Esophagus squamous epithelium (tissue), 4 donors: ENCODE data around the gene PKP1.

ENCODE experiments used
- CTCF ChIP-seq, 6 experiments: fragments of 450-650 bp in 4 of 6; fragments of 200-600 bp in 2 of 6; sonication (generic) in 2 of 6; IDR thresholded peaks; one replicate each; pipeline ENCODE4 v1.5.1; 2016 to 2019; ENCODE audit warnings: antibody characterized with exemption in 6 of 6, mild to moderate bottlenecking in 4 of 6, moderate library complexity in 4 of 6
- POLR2A ChIP-seq, 4 donors: fragments of 450-650 bp; IDR thresholded peaks; one replicate each; pipeline ENCODE4 v1.6.1; 2017; ENCODE audit warnings: antibody characterized with exemption in 4 of 4, mild to moderate bottlenecking in 4 of 4, moderate library complexity in 3 of 4

GRCh38 chr1:201318504-201319340, 35.4 kb downstream of the PKP1 start:
- TF ChIP-seq CTCF (IDR thresholded peaks at IDR 0.05) (no peak), POLR2A (IDR thresholded peaks at IDR 0.05) (no peak)
